IPS DF 4.7 (cell line): ENCODE measurements around the gene ACTG1.

Experiments used
- DNase-seq: peaks from one replicate; pipeline ENCODE4 v3.0.0-alpha.2; 2013; ENCODE audit warnings: low spot score; ENCODE audit errors: extremely low read depth

Gene ACTG1

DNA sequence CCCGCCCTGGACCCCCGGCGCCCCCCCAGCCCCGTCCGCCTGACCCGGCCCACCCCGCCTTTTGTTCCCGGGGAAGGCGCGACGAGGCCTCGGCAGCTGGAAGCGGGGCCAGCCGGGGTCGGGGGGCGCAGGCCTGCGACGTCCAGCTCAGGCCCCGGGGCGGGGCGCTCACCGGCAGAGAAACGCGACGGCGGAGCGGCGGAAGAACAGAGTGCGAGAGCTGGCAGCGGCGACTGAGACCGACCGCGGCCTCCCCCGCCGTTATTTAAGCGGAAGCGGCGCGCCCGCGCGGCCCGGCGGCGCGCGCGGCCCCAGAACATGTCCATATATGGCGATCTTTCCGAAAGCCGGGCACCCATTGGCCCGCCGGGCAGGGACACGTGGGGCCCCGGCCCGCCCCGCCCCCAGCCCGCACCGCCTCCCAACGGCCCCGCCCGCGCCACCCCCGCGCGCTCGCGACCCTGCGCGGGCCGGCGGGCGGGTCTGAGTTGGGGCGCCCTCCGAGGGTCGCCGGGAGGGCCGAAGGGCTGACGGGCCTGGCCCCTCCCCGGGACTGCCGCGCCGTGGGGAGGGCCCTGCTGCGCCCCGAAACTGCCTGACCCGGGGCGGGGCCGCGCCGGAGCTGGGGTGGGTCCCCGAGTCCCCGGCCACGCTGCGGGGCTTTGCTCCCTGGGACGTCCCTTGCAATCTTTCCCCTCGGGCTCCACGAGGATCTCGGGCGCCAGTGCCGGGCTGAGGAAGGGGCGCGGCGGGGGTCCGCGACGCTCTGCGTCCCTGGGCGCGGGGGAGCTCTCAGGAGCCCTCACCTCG is at the start of gene ACTG1:
Gene ACTG1 (minus strand): TSS at position 238 of the 810 bp plus-strand sequence. CDS start 445 bp downstream, outside the sequence.
- no peak for DNase-seq

DNA sequence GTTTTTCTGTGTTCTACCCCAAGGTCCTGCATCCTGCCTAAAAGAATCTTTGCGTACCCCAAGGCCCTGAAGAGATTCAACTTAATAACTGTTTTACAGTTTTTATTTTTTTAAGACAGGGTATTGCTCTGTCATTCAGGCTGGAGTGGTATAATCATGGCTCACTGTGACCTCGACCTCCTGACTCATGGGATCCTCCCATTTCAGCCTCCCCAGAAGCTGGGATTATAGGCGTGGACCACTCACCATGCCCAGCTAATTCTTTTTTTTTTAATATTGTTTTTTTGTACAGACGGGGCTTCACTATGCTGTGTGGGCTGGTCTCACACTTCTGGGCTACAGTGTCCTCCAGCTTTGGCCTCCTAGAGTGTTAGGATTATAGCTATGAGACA is 48.9 kb upstream of the ACTG1 start:
- DNase-seq: no peak

DNA sequence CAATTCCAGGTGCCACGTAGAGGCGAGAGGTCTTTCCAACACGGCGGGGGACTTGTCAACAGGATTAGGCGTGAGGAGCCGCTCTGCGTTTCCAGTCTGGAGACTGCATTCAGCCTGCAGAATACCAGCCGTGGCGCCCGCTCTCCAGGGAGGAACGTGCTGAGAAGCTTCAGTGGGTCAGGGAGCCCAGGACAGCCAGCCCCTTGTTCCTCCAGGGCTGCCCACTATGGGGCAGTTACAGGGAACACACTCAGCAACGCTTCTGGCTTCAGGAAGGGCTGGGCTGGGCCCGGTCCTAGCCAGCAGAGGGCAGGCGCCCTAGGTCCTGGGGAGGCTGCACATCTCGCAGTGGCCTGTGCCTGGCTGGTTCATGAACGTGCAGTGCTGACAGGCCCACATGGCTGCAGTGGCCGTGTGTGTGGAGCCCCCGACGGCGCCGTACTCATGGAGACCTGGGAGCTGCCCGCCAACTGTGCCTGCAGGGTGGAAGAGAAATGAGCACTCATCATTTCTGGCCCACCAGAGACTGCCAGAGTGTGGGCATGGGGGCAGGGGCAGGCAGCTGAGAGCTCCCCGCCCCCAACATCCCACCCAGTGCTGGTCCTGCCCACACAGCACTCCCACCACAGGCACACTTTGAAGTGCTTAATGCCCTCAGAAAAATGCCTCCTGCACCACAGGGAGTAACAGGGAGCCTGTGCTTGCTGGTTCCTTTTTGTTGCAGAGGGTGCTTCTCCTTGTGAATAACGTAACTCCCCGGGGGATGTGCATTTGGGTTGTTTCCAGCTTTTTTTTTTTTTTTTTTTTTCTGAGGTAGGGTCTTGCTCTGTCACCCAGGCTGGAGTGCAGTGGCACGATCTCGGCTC is 46.6 kb upstream of the ACTG1 start:
- DNase-seq: no peak

DNA sequence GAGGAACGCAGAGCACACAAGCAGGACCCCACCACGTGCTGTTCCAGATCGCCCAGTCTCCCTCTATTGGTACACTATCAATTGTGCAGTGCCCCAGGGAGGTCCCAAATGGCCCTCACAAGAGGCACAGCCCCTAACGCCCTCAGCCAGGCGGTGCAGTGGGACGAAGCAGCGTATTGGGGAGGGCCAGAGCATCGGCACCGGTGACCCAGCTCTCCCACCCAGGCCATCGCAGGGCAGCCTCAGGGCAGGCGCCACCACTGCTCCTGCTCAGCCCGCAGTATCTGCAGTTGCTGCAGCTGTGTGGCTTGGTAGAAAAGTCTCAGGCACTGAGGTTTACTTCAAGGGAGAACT is 45.5 kb upstream of the ACTG1 start:
- no peak for DNase-seq

DNA sequence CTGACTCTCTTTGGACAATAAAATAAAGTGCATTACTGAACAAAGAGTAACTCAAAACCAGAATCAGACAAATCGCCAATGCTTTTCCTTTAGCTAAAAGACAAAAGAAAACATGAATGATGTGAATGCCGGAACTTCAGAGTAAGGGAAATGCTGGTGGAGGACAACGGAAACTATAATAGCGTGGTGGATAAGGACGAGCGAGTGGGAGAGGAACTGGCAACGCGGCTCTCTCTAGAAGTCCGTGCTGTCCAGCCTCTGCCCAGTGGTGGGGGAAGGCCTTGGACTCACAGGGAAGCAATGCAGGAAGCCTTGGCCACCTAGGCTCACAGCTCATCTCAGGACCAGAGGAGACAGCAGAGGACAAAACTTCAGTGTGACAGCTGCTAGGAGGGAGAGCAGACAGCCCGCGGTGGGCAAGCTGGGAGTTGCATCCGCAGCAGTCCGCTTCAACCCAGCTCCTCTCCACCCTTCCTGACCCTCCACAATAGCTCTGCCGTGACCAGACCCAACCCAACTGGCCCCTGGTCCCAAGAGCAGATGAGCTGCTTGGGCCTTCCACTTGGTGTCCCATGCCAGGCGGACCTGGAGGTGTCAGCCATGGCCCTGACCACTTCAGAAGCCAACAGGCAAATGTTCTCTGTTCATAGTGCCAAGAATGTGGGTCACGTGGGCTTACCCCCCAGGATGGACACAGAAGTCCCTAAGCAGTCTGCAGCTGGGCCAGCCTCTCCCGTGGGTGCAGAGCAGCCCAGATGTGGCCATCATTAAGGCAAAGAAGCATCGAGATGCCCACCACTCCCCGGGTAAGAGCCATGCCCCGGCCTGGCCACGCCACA is 44.9 kb upstream of the ACTG1 start:
- DNase-seq: no peak

DNA sequence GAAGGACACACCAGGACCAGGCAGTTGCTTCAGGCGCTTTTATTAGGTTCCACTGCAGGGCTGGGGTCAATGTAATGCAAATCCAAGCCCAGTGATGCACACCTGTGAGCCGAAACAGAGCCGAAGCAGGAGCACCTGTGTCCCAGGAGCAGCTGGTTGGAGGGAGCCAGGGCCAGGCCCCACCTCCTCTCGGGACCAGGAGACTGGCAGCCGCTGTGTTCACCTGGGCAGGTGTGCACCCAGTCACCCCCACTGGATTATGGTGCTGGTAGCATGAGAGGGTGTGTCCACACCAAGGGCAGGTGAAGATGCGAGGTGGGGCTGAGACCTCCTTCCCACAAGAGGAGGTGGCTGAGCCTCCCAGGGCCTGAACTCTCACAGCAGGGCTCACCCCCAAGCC is 44.3 kb upstream of the ACTG1 start:
- no peak for DNase-seq

DNA sequence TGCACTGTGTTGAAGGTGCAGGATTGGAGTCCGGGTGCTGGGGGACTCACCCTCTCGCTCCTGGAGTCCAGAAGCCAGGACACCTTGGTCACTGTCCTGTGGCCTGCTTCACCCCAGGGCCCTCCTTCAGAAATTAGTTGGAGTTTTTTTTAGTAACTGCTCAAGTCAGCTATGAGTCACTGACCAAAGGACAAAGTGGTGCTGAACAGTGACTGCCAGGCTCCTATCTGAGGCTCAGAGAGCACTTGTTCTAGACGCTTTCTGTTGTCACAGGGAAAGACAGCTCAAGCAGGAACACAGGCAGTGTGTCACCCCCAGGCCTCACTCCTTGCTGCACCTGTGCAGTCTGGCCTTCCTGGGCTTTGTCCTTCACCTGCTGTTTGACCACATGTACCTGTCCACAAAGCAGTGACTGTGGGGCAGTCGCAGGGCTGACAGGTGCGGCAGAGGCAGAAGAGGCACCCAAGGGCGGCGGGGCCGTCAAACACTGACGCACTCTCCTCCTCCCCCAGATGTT is 43.6 kb upstream of the ACTG1 start:
- DNase-seq: no peak

DNA sequence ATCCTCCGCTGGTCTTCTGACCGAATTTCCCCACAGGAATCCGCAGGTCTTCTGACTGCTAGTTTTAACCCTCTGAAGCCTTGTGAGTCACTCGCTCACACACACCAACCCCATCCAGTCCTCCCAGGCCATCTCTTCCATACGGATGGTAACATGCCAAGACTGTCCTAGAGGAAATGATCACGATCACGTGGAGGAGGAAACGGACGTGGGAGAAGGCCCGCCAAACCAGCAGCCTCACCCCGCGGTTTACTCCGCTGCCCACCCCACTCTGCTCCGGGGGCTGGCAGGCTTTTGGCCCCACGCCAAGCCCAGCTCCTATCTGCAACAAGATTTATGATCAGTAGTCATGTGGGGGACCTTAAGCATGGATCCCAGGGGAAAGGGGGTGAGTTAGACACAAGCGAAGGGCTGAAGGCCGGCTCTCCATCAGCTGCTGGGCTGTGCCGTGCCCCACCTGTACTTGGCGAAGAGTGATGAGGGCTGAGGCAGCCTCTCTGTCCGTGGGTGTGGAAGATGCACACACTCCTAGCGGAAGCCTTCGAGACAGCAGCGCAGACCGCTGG is 41.1 kb upstream of the ACTG1 start:
- DNase-seq: no peak

DNA sequence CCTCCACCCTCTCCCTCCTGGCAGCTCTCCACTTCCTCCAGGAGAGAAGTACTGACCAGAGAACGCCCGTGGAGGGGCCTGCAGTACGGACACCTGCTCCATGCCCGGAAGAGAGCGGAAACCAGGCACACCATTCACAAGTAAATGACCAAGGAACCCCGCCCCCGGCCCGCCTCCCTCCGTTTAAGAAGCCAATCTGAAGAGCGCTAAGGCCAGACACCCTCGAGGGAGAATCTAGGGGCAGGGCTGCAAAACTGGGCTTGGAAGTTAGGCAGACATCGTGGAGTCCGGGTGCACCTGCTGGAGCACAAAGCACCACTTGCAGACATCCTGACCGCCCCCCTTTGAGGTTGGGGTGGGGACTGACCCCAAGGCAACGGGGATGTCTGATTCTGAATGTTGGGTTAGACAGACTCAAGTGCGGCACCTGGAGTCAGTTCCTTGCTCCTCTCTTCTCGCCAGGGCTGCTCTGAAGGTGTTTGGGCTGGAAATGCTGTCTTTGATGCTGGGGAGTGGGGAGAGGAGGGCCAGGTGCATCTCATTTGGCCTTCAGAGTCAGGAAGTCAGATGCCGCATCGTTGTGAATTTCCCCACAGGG is 40.5 kb upstream of the ACTG1 start:
- no peak for DNase-seq

DNA sequence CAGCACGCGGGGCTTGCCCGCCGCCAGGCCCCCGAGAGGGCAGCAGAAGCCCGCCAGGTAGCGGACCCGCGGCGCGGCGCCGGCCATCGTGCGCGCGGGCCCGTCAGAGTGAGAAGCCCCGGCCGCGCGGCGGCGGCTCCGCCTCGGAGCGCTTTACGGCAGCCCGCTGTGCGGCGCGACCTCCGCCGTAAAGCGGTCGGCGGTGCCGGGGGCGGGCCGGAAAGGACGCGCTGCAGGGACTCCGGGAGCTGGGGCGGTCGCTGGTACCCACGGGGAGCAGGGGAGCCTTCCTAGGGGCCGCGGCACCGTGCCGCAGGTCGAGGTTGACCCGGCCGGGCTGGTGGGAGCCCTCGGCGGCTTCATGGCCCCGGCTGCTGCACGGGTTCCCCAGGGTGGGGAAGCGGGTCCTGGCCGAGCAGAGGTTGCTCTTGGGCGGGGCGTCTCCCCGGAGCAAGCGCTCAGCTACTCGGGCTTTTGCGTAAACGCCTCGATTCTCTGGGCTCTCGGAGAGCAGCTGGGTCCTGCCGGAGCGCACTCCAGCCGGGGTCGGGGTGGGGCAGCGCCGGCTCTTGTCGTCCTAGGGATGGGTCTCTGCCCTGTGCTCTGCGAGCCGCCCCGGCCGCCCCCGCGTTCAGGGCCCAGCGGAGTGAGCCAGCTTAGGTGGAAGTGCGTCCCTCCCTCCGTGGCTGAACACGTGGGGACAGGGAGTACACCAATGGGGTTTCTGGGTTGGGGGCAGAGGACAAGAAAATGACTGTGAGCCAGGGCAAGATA is 39.8 kb upstream of the ACTG1 start, which contains the start of gene FAAP100:
Gene FAAP100 (minus strand): TSS at position 110 of the 774 bp plus-strand sequence. CDS start 23 bp downstream, at position 87.
- DNase-seq: no peak

DNA sequence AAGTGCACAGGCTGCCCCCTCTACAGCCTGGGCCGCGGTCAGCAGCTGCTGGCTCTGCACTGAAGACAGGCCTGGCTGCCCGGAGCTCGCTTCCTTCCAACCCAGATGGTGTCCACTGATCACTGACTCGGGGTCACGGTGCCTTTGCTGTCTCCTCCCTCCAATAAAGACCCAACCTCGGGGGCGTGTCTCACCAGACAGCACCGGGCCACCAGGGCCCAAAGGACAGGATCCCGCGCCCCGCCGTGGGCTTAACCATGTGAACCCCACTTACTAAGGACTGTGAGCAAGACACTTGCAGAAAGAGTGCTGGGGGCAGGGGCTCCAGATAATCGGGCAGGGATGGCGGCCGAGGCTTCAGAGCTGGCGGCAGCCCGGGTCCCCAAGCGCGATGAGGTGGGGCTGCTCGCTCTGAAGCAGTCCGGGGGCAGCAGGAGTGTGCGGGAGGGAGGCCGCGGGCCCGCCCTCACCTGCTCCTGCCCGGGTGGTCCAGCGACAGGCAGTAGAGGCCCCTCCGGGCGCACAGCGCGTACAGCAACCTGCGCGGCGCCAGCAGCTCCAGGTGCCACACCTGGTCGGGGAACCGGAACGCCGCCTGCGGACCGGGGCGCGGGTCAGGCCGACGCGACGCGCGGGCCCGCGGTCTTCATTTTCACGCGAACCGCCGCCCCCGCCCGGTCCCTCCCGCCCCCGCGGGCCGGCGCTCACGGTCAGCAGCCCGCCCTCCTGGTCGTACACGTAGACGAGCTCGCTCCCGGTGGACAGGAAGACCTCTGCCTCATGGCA is 39.1 kb upstream of the ACTG1 start:
- no peak for DNase-seq

DNA sequence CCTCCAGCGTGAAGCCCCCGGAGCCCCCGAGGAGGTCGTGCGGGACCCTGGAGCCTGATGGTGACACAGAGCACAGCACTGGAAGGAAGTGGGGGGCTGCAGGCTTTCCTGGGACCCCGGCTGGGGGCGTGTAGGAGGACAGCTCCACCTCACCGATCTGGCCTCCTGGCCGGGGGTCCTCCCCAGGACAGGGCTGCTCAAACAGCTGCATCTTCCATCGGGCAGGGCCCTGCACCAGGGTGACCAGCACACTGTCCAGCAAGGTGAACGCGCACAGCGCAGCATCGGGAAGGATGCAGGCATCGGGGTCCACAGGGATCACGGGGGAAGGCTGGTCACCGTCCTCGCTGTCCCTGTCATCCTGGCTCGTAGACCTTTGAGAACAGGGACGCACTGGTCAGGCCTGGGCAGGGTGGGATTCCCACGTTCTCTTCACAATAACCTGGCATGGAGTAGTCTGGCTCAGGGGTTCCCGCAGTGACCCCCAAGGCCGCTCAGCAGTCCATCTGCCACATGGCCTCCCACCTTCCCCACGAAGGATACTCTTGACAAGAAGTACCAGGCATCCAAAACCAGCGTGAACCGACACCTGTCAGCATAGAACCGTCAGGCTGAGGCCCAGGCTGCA is 38.3 kb upstream of the ACTG1 start:
- no peak for DNase-seq

DNA sequence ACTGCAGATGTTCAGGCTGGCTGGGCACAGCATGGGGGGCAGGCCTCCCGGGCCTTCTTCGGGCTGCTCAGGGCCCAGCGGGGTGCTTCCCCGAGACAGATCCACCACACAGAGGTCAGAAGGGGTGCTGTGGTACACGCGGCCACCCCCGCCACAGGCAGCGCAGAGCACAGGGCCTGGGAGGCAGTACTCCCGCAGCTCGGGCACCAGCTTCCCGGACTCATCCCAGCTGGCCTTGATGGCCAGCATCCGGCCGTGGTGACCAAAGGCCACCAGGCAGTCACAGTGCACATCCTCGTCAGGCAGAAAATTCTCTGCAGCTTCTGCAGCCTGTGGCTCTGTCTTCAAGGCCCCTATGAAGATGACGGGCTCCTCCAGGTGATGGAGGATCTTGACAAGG is 37.7 kb upstream of the ACTG1 start:
- DNase-seq: no peak

DNA sequence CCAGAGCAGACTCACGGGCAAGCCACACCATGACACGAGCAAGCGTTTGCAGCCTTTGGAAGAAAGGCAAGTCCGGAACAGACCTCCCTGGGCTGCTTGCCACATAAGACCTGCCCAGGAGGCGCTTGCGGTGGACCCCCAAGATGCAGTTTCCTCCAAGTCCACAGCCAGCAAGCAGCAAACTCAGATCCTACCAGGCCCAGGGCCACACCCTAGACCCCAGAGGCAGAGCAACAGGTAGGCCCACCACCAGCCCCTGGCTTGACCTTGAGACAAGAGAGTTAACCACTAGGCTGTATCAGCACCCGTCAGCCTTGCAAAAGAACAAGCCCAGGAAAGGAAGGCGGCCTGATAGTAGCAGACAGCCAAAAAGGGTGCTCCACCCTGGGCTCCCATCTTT is 37.2 kb upstream of the ACTG1 start:
- DNase-seq: no peak

DNA sequence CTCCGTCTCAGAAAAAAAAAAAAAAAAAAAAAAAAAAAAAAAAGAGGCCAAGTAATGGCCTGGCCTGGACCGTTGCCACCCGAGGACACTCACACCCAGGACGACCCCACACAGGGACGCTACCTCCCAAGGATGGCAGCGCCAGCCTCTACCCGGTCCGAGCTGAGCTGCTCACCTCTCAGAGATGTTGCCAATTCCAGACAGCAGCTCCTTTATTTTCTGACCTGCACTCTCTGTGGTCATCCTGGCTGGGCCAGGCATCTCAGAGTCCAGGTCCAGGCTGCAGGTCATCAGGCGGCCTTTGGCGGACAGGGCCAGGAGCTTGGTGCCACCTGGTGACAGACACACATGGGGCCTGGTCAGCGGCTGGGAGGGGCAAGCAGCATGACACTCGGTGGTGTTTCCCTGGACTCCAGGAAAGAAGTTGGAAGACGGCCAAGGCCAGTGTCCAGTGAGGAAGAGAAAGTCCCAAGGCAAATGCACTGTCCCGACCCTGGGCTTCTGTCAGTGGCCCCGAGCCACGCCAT is 36.5 kb upstream of the ACTG1 start:
- no peak for DNase-seq

DNA sequence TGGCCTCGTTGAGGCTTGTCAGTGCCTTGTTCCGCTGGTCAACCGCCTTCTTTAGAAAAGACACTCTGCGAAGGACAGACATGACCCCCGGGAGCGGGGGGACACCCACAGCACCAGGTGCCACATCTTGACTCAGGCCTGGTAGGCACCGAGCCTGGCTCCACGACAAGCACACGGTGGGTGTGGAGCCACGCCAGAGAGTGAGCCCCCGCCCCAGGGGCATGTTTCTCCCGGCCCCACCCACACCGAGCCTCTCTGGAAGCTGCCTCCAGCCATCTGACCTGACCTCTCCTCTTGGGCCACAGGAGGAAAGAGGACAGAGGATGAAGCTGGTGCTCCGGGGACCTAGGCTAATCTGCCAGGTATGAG is 35.0 kb upstream of the ACTG1 start:
- no peak for DNase-seq

DNA sequence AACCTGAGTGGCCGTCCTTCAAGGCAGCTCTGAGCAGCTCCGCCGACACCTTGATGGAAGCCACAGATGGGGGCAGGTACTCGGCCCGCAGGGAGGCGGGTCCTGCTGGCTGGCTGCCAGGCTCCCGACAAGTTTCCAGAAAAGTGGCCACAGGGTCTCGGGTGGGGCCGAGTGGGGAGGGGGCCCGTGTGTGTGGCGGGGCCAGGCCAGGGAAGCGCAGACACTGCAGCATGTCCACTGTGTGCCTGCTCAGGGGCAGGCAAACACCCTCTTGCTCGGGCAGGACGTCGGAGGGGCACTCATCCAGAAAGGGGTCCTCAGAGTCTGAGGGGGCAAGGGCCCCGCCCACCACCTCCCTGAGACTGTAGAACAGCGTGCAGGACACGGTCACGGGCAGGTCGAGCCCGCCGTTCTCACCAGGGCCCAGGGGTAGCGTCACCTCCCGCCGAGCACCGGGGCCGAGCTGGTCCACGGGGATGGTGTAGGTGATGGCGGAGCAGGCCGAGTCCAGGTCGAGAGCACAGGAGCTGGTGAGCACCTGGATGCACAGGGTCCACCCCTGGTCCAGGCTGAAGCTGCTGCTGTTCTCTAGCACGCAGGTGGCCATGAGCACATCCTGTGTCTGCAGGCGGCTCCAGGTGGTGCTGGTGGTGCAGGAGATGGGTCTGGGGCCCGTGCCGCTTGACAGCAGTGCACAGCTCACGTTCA is 34.5 kb upstream of the ACTG1 start:
- DNase-seq: no peak
